H1 (cell line): ENCODE measurements around the gene KCNJ5.

Source experiments
- CEBPB ChIP-seq: IDR thresholded peaks from 2 replicates; pipeline ENCODE4 v1.6.1; 2012; ENCODE audit warnings: low read depth, low read length
- EP300 ChIP-seq, 2 experiments: IDR thresholded peaks; 1 replicate in 1 of 2; 2 replicates in 1 of 2; pipeline ENCODE4 v1.6.1; 2011 to 2012; ENCODE audit warnings: low read depth in 2 of 2, low read length in 2 of 2, mild to moderate bottlenecking in 2 of 2, borderline replicate concordance in 1 of 2, inconsistent platforms in 1 of 2, moderate library complexity in 1 of 2
- EZH2 ChIP-seq: fragments of 200-600 bp; sonication (generic); IDR thresholded peaks from 2 replicates; pipeline ENCODE4 v1.7.1; 2012; ENCODE audit warnings: low read depth, mild to moderate bottlenecking, moderate library complexity, low read length, inconsistent platforms; ENCODE audit not compliant: severe bottlenecking
- KDM5A ChIP-seq: fragments of 200-600 bp; IDR thresholded peaks from 2 replicates; pipeline ENCODE4 v1.7.1; 2012; ENCODE audit warnings: mild to moderate bottlenecking, low read length, inconsistent platforms, mixed read lengths
- MAFK ChIP-seq: IDR thresholded peaks from 2 replicates; pipeline ENCODE4 v1.6.1; 2012; ENCODE audit warnings: low read depth, mild to moderate bottlenecking, improper control_type of control experiment, low read length
- POLR2A ChIP-seq, 2 experiments: IDR thresholded peaks; 1 replicate in 1 of 2; 2 replicates in 1 of 2; pipeline ENCODE4 v1.6.1; 2011; ENCODE audit warnings: low read depth in 2 of 2, low read length in 2 of 2, mild to moderate bottlenecking in 2 of 2; ENCODE audit errors: control extremely low read depth in 1 of 2
- POLR2AphosphoS5 ChIP-seq: IDR thresholded peaks from 2 replicates; pipeline ENCODE4 v1.6.1; 2011; ENCODE audit warnings: low read depth, low read length
- RFX5 ChIP-seq: IDR thresholded peaks from 2 replicates; pipeline ENCODE4 v1.6.1; 2011; ENCODE audit warnings: low read depth, low read length, improper control_type of control experiment, borderline replicate concordance
- SP1 ChIP-seq: IDR thresholded peaks from 2 replicates; pipeline ENCODE4 v1.6.1; 2011; ENCODE audit warnings: low read depth, low read length
- TAF1 ChIP-seq: IDR thresholded peaks from 2 replicates; pipeline ENCODE4 v1.6.1; 2011; ENCODE audit warnings: mild to moderate bottlenecking, low read depth, low read length
- YY1 ChIP-seq: IDR thresholded peaks from 2 replicates; pipeline ENCODE4 v1.6.1; 2011; ENCODE audit warnings: low read depth, mild to moderate bottlenecking, low read length
- TF ChIP-seq, protein P1 (sequence below): IDR thresholded peaks from 2 replicates; pipeline ENCODE4 v1.6.1; 2012; ENCODE audit warnings: inconsistent platforms
- TF ChIP-seq, protein P2 (sequence below), 3 experiments: IDR thresholded peaks; 1 replicate in 2 of 3; 2 replicates in 1 of 3; pipeline versions ENCODE4 v1.5.1 to v1.6.1; 2011; ENCODE audit warnings: low read length in 3 of 3, mild to moderate bottlenecking in 3 of 3, inconsistent platforms in 2 of 3, low read depth in 1 of 3, moderate library complexity in 1 of 3; ENCODE audit not compliant: insufficient read depth in 1 of 3; ENCODE audit errors: control extremely low read depth in 1 of 3
- TF ChIP-seq, protein P3 (sequence below): IDR thresholded peaks from 2 replicates; pipeline ENCODE4 v1.6.1; 2012; ENCODE audit warnings: inconsistent platforms

DNA sequence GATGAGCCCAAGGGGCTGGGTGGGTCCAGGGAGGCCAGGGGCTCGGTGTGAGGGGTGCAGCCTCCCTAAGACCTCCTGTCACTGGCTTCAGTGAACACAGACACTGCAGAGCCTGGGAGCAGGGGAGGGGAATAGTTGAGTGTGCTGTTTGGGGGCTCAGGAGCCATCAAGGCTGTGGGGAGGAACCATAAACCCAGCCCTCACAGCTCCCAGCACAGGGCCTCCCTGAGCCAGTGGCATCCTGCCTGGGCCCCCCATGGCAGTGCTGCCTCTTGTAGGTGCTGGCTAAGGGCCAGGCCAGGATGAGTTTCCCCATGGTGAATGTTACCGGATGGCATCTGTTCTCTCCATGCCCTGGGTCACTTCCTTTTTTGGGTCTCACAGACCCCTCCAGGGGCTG, 25.5 kb downstream of the KCNJ5 start:
- TF ChIP-seq SP1 (no peak), EP300 (IDR thresholded peaks at IDR 0.05; ENCODE audit: borderline replicate concordance in 1 of 2, low read depth in 2 of 2, low read length in 2 of 2) (no peak), EZH2 (no peak), KDM5A (no peak), POLR2AphosphoS5 (no peak), CEBPB (no peak), RFX5 (no peak), TAF1 (no peak), POLR2A (IDR thresholded peaks at IDR 0.05; ENCODE audit: control extremely low read depth in 1 of 2, low read depth in 2 of 2, low read length in 2 of 2) (no peak), YY1 (no peak), MAFK (no peak)
- TF ChIP-seq, protein P1, sequence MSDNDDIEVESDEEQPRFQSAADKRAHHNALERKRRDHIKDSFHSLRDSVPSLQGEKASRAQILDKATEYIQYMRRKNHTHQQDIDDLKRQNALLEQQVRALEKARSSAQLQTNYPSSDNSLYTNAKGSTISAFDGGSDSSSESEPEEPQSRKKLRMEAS = no peak
- TF ChIP-seq, protein P2, sequence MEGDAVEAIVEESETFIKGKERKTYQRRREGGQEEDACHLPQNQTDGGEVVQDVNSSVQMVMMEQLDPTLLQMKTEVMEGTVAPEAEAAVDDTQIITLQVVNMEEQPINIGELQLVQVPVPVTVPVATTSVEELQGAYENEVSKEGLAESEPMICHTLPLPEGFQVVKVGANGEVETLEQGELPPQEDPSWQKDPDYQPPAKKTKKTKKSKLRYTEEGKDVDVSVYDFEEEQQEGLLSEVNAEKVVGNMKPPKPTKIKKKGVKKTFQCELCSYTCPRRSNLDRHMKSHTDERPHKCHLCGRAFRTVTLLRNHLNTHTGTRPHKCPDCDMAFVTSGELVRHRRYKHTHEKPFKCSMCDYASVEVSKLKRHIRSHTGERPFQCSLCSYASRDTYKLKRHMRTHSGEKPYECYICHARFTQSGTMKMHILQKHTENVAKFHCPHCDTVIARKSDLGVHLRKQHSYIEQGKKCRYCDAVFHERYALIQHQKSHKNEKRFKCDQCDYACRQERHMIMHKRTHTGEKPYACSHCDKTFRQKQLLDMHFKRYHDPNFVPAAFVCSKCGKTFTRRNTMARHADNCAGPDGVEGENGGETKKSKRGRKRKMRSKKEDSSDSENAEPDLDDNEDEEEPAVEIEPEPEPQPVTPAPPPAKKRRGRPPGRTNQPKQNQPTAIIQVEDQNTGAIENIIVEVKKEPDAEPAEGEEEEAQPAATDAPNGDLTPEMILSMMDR (IDR thresholded peaks at IDR 0.05; ENCODE audit: control extremely low read depth in 1 of 3, insufficient read depth in 1 of 3, low read depth in 1 of 3, low read length in 3 of 3) = no peak
- TF ChIP-seq, protein P3, sequence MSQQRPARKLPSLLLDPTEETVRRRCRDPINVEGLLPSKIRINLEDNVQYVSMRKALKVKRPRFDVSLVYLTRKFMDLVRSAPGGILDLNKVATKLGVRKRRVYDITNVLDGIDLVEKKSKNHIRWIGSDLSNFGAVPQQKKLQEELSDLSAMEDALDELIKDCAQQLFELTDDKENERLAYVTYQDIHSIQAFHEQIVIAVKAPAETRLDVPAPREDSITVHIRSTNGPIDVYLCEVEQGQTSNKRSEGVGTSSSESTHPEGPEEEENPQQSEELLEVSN = no peak
